Activated CD4-positive, alpha-beta memory T cell treated with anti-CD3 and anti-CD28 coated beads for 36 hours (primary cell): ENCODE data around the gene IL25. TPM values are rescaled to one million over a fixed set of nuclear protein-coding genes. Genes with fewer than 3 reads are reported as not detected.
"Not testable (repeated sequence)": the region's sequence is repeated elsewhere in the genome, so short reads cannot be mapped to it uniquely, and the experiment has no call there.

ENCODE experiments used
- CTCF ChIA-PET: fragments of 350-600 bp; sonication (Branson Sonifier 250); formaldehyde crosslinking; loops from one replicate; lab custom pipeline; 2021; ENCODE audit warnings: antibody characterized with exemption, inconsistent platforms; lab: Charles Lee
- POLR2A ChIA-PET: fragments of 350-600 bp; sonication (Branson Sonifier 250); formaldehyde crosslinking; loops from one replicate; lab custom pipeline; 2021; ENCODE audit warnings: antibody characterized with exemption; lab: Charles Lee
- DNase-seq: peaks from one replicate; pipeline ENCODE4 v3.0.0-alpha.2; 2020
- H3K27ac Mint-ChIP-seq: one replicate; pipeline ENCODE4 v1.8.0; 2021; ENCODE audit warnings: mixed read lengths
- H3K27me3 Mint-ChIP-seq: one replicate; pipeline ENCODE4 v1.8.0; 2021; ENCODE audit warnings: mixed read lengths
- H3K36me3 Mint-ChIP-seq: one replicate; pipeline ENCODE4 v1.8.0; 2021; ENCODE audit warnings: mixed read lengths
- H3K4me1 Mint-ChIP-seq: one replicate; pipeline ENCODE4 v1.8.0; 2021; ENCODE audit warnings: low read depth, mixed read lengths
- H3K4me3 Mint-ChIP-seq: one replicate; pipeline ENCODE4 v1.8.0; 2021; ENCODE audit warnings: mild to moderate bottlenecking, mixed read lengths
- H3K9me3 Mint-ChIP-seq: one replicate; pipeline ENCODE4 v1.8.0; 2021; ENCODE audit warnings: mixed read lengths
- intact Hi-C: fragments of 100-400 bp; cut with micrococcal nuclease; formaldehyde crosslinking; loops from one replicate; pipeline ENCODE4 v1.15.1; 2023
- total RNA-seq, 2 experiments: library from RNA; stranded (reverse); gene quantifications; one replicate each; pipeline ENCODE4 v1.2.3, GENCODE V29; 2021

The IL25 gene
- total RNA-seq, 2 experiments from 2014 or later, result not detected

- H3K4me1 Mint-ChIP-seq, intact Hi-C loops, POLR2A ChIA-PET, DNase-seq, H3K9me3 Mint-ChIP-seq, H3K36me3 Mint-ChIP-seq, H3K27me3 Mint-ChIP-seq, H3K27ac Mint-ChIP-seq, H3K4me3 Mint-ChIP-seq: not testable (repeated sequence)
- CTCF ChIA-PET, result interaction anchor here (1.4 to 1.5 kb wide), 2 partner anchors 9 to 266 kb away, joined by 3 read pairs; partner anchors contain the start of gene CMTM5
These were observed 13.7 kb downstream of the IL25 start for GRCh38 chr14:23386266-23386657.

- Mint-ChIP-seq H3K27me3 (peaks cover 2% of the 10 kb centered on the region), H3K27ac (no peak overlapping the region), H3K4me3 (no peak overlapping the region), H3K36me3 (no peaks in the 10 kb centered on the region), H3K4me1 (no peaks in the 10 kb centered on the region), H3K9me3 (no peaks in the 10 kb centered on the region)
- DNase-seq, result no peak
- POLR2A ChIA-PET, result no interaction called here
- CTCF ChIA-PET, result interaction anchor here (0.8 to 1.4 kb wide), 2 partner anchors 19 to 266 kb away, joined by 3 read pairs; no protein-coding TSS in a partner anchor
- intact Hi-C loops, result no loop called here
These were observed 14.4 kb downstream of the IL25 start for GRCh38 chr14:23386999-23387398.

DNA sequence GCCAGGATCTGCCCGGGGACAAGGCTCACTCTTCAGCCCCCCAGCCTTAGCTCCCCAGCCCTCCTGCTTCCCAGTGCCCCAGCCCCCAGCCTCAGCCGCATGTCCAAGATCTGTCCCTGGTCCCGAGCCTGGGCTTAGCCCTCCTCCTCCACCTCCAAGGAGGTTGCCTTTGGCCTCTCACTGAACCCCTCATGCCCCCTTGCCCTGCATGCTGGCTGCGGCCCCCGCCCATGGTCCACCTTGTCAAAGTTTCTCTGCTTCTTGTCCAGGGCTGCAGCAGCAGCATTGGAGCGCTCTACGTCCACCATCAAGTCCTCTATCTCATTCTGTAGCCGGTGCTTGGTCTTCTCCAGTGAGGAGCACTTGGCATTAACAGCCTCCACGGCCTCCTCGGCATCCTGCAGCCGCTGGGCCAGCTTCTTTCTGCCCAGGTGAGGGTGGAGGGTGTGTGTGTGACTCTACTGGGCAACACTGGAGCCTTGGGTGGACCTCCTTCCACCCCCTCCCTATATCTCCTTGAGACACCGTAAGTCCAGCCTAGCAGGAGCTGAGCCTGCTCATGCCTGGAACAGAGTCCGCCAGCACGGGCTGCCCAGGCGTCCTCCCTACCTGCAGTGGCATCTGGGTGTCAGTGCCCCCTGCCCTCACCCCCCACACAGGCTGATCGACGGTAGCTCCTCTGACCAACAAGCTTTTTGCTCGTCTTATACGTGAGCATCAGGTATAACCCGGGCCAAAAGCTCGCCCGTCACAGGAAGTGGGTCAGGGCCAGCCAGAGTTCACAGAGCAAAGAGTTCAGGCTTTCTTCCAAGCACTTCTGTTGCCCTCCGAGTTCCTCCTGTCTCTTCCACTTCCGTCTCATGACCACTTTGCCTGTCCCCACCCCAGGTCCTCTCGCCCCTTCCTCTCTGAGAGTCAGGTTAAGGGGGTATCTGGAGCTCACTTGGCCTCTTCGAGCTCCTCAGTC lies 15.6 kb downstream of the IL25 start:
- no peak overlapping the region for H3K4me3 Mint-ChIP-seq
- no peaks in the 10 kb centered on the region for H3K36me3 Mint-ChIP-seq
- intact Hi-C loops, result no loop called here
- ChIA-PET POLR2A (no interaction called here), CTCF (interaction anchor here (1.0 to 1.9 kb wide), 4 partner anchors 8 to 267 kb away, joined by 3 to 8 read pairs (median 3); no protein-coding TSS in a partner anchor)
- no peaks in the 10 kb centered on the region for H3K4me1 Mint-ChIP-seq
- H3K27me3 Mint-ChIP-seq, result peaks cover 2% of the 10 kb centered on the region
- no peak for DNase-seq
- no peaks in the 10 kb centered on the region for H3K9me3 Mint-ChIP-seq
- H3K27ac Mint-ChIP-seq, result no peak overlapping the region

- H3K36me3 Mint-ChIP-seq, result no peaks in the 10 kb centered on the region
- H3K27ac Mint-ChIP-seq, result no peak overlapping the region
- intact Hi-C loops, result no loop called here
- no peaks in the 10 kb centered on the region for H3K4me1 Mint-ChIP-seq
- no peaks in the 10 kb centered on the region for H3K9me3 Mint-ChIP-seq
- CTCF ChIA-PET, result interaction anchor here (1.0 to 1.9 kb wide), 3 partner anchors 9 to 268 kb away, joined by 3 to 8 read pairs (median 3); no protein-coding TSS in a partner anchor
- no peak overlapping the region for H3K4me3 Mint-ChIP-seq
- POLR2A ChIA-PET, result interaction anchor here (0.5 kb wide), 1 partner anchor 291 kb away, joined by 6 read pairs; no protein-coding TSS in a partner anchor
- no peak for DNase-seq
- peaks cover 2% of the 10 kb centered on the region for H3K27me3 Mint-ChIP-seq
These were observed 16.4 kb downstream of the IL25 start for GRCh38 chr14:23388996-23389395.

DNA sequence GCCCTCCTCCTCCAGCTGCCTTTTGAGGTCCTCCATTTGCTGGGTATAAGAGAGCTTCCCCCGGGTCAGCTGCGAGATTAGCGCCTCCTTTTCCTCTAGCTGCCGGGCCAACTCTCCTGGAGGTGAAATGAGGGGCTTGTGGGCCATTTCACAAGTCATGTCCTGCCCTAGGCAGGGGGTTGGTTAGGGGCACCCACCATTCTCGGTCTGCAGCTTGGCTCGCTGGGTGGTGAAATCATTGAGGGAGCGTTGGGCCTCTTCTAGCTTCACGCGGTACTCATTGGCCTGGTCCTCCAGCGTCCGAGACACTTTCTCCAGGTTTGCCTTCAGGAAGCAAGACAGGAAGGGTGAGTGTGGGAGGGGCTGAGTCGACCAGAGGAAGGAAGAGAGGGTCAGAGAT lies 16.8 kb downstream of the IL25 start:
- ChIA-PET POLR2A (interaction anchor here (0.5 kb wide), 1 partner anchor 291 kb away, joined by 6 read pairs; no protein-coding TSS in a partner anchor), CTCF (interaction anchor here (1.0 to 1.9 kb wide), 2 partner anchors 9 to 268 kb away, joined by 3 to 8 read pairs; no protein-coding TSS in a partner anchor)
- intact Hi-C loops, result no loop called here
- Mint-ChIP-seq H3K27ac (no peak overlapping the region), H3K36me3 (no peaks in the 10 kb centered on the region), H3K4me3 (no peak overlapping the region), H3K9me3 (no peaks in the 10 kb centered on the region), H3K27me3 (peaks cover 2% of the 10 kb centered on the region), H3K4me1 (no peaks in the 10 kb centered on the region)
- DNase-seq, result no peak

DNA sequence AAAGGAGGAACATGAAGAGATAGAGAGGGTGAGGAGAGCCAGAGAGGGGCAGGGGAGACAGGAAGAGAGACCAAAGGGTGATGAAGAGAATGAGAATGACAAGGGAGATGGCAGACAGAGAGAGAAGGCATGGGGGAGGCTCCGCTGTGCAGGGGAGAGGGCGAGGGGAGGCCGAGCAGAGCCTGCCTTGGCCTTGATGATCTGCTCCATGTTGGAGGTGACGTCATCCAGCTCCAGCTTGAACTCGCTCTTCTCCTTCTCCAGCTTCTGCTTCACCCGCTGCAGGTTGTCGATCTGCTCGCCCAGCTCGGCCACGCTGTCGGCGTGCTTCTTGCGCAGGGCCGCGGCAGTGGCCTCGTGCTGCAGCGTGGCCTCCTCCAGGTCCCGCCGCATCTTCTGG lies 17.3 kb downstream of the IL25 start:
- CTCF ChIA-PET, result interaction anchor here (1.9 kb wide), 1 partner anchor 10 kb away, joined by 8 read pairs; no protein-coding TSS in a partner anchor

GRCh38 chr14:23392613-23393012 lies 20.0 kb downstream of the IL25 start:
- CTCF ChIA-PET, result interaction anchor here (0.8 to 2.5 kb wide), 3 partner anchors 12 to 272 kb away, joined by 4 to 11 read pairs (median 7); no protein-coding TSS in a partner anchor
- Mint-ChIP-seq H3K4me1 (no peaks in the 10 kb centered on the region), H3K36me3 (no peaks in the 10 kb centered on the region), H3K27ac (no peak overlapping the region), H3K27me3 (peaks cover 2% of the 10 kb centered on the region), H3K4me3 (no peak overlapping the region), H3K9me3 (no peaks in the 10 kb centered on the region)
- DNase-seq, result no peak
- POLR2A ChIA-PET, result no interaction called here
- intact Hi-C loops, result no loop called here

More for the DNA sequence above, 17.3 kb downstream of the IL25 start:
- H3K9me3 Mint-ChIP-seq, POLR2A ChIA-PET, intact Hi-C loops, H3K4me3 Mint-ChIP-seq, DNase-seq, H3K36me3 Mint-ChIP-seq, H3K27ac Mint-ChIP-seq, H3K4me1 Mint-ChIP-seq, H3K27me3 Mint-ChIP-seq: not testable (repeated sequence)

GRCh38 chr14:23396126-23396525 lies 23.5 kb downstream of the IL25 start:
- intact Hi-C loops, result no loop called here
- POLR2A ChIA-PET, result no interaction called here
- Mint-ChIP-seq H3K36me3 (no peaks in the 10 kb centered on the region), H3K4me3 (no peak overlapping the region), H3K4me1 (no peaks in the 10 kb centered on the region), H3K9me3 (no peaks in the 10 kb centered on the region), H3K27ac (no peak overlapping the region), H3K27me3 (no peaks in the 10 kb centered on the region)
- CTCF ChIA-PET, result no interaction called here
- no peak for DNase-seq

GRCh38 chr14:23396781-23397407 lies 24.3 kb downstream of the IL25 start:
- H3K9me3 Mint-ChIP-seq, result no peaks in the 10 kb centered on the region
- no peaks in the 10 kb centered on the region for H3K4me1 Mint-ChIP-seq
- no peaks in the 10 kb centered on the region for H3K27me3 Mint-ChIP-seq
- ChIA-PET CTCF (no interaction called here), POLR2A (no interaction called here)
- intact Hi-C loops, result no loop called here
- H3K4me3 Mint-ChIP-seq, result no peak overlapping the region
- DNase-seq, result no peak
- H3K27ac Mint-ChIP-seq, result no peak overlapping the region
- no peaks in the 10 kb centered on the region for H3K36me3 Mint-ChIP-seq

GRCh38 chr14:23398348-23398747 lies 25.7 kb downstream of the IL25 start:
- no peaks in the 10 kb centered on the region for H3K9me3 Mint-ChIP-seq
- H3K27me3 Mint-ChIP-seq, result no peaks in the 10 kb centered on the region
- no peak for DNase-seq
- intact Hi-C loops, result no loop called here
- no peak overlapping the region for H3K4me3 Mint-ChIP-seq
- no peaks in the 10 kb centered on the region for H3K4me1 Mint-ChIP-seq
- ChIA-PET CTCF (no interaction called here), POLR2A (no interaction called here)
- no peak overlapping the region for H3K27ac Mint-ChIP-seq
- no peaks in the 10 kb centered on the region for H3K36me3 Mint-ChIP-seq

- Mint-ChIP-seq H3K27ac (no peak overlapping the region), H3K9me3 (no peaks in the 10 kb centered on the region), H3K36me3 (no peaks in the 10 kb centered on the region), H3K27me3 (no peaks in the 10 kb centered on the region), H3K4me3 (no peak overlapping the region), H3K4me1 (no peaks in the 10 kb centered on the region)
- intact Hi-C loops, result no loop called here
- CTCF ChIA-PET, result interaction anchor here (0.5 kb wide), 1 partner anchor 68 kb away, joined by 3 read pairs; no protein-coding TSS in a partner anchor
- no peak for DNase-seq
- POLR2A ChIA-PET, result interaction anchor here (0.6 kb wide), 1 partner anchor 46 kb away, joined by 3 read pairs; no protein-coding TSS in a partner anchor
These were observed 26.5 kb downstream of the IL25 start for GRCh38 chr14:23399136-23399535.

GRCh38 chr14:23399591-23399990 lies 27.0 kb downstream of the IL25 start:
- DNase-seq, result no peak
- intact Hi-C loops, result no loop called here
- H3K36me3 Mint-ChIP-seq, result no peaks in the 10 kb centered on the region

More at GRCh38 chr14:23399591-23399990, 27.0 kb downstream of the IL25 start:
- no peaks in the 10 kb centered on the region for H3K4me1 Mint-ChIP-seq
- no peak overlapping the region for H3K4me3 Mint-ChIP-seq
- no peaks in the 10 kb centered on the region for H3K27me3 Mint-ChIP-seq
- ChIA-PET CTCF (no interaction called here), POLR2A (interaction anchor here (0.6 kb wide), 1 partner anchor 45 kb away, joined by 3 read pairs; no protein-coding TSS in a partner anchor)
- H3K27ac Mint-ChIP-seq, result no peak overlapping the region
- no peaks in the 10 kb centered on the region for H3K9me3 Mint-ChIP-seq
